ENCODE data around the gene ARID1B.

Gene ARID1B

DNA sequence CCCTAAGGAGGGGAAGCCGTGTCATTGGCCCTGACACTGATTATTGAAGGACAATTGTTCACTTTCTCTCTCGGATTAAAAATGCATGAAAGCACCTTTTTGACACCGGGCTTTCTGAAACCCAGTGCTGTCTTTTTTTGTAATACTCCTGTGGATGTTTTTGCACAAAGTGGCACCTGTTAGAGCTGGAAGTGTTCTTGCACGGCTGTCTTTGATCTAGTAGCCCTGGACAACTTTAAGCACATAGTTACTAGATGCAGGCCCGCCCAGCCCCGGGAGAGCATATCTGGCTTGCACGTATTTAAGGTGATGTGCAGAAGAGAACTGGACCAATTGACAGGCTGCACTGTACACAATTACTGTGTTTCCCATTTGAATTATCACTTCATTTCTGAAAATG lies 72.6 kb downstream of the ARID1B start:
- no peak for DNase-seq (ENCODE audit: extremely low read depth in 1 of 2, low read depth in 1 of 2)

DNA sequence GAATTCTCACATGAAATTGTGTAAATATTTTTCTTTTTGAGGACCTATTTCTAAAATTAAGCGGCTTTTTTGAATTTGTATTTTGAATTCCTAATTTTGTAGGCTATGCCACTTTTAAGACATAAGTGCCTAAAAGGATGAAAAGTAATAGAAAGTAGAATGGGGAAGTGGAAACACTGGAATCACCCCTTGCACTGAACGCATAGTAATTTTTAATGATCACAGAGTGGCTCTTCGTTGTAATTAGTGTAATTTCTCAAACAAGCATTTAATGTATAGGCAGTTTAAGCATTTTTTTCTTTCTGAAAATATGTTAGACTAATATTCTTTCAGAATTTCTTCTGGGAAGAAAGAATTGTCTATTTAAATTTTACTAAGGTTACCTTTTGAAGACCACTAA lies 73.2 kb downstream of the ARID1B start:
- no peak for DNase-seq (ENCODE audit: extremely low read depth in 1 of 2, low read depth in 1 of 2)

DNA sequence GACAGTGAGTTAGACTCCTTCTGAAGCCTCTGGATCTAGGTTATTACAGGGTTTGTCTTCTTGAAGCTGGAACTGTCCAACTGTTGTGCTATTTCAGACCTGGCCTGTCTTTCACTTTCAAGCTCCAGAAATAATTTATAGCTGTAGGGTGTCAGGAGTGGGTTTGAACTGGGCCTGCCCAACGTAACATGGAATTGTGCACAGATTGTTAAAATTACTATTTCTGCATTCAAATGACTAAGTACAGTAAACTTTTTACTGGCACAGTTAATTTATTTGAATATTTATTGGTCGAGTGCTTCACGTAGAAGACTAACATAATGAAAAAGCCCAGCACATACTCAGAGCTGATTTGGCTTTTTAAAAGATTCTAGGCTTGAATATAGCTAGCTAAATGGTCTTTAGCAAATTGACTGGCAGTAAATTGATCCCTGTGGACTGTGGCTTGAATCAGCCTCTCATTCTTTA lies 74.3 kb downstream of the ARID1B start:
- DNase-seq (ENCODE audit: extremely low read depth in 1 of 2, low read depth in 1 of 2): no peak

DNA sequence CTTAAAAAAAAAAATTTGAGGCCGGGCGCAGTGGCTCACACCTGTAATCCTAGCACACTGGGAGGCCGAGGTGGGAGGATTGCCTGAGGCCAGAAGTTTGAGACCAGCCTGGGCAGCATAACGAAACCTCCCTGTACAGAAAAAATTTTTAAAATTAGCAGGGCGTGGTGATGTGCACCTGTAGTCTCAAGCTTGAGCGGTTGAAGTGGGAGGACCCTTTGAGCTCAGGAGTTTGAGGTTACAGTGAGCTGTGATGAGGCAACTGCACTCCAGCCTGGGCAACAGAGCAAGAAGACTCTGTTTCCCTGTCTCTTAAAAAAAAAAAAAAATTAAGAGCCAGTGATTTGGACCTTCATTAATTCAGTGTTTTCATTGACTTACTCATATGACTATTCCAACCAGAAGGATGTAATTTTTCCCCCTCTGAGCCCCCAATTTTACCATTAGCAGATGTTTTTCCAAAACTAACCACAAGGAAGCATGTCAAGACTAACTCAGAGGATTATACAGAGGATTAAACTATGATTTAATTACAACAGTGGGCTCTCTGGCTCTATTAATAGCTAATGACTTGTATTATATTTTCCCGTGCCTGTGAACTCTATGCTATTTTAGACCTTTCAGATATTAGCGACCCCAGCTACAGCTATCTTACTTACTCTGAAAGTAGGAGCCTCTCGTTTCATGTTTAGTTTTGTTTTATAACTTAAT lies 75.1 kb downstream of the ARID1B start:
- no peak for DNase-seq (ENCODE audit: extremely low read depth in 1 of 2, low read depth in 1 of 2)

DNA sequence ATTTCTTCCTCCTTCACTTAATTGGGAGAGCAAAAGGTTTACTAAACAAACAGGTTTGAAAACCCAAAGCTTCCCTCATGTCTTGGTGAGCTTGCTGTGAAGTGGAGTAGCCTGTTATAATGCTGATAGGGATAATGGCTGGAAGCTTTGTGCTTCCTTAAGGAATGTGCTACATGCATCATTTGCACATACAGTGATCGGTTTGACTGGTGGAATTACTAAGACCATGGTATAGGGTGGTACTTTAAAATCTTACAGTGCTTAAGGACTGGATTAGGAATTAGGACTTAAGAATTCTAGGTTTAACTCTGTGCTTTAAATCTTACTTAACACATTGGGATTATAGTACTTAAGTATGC lies 75.7 kb downstream of the ARID1B start:
- no peak for DNase-seq (ENCODE audit: extremely low read depth in 1 of 2, low read depth in 1 of 2)

DNA sequence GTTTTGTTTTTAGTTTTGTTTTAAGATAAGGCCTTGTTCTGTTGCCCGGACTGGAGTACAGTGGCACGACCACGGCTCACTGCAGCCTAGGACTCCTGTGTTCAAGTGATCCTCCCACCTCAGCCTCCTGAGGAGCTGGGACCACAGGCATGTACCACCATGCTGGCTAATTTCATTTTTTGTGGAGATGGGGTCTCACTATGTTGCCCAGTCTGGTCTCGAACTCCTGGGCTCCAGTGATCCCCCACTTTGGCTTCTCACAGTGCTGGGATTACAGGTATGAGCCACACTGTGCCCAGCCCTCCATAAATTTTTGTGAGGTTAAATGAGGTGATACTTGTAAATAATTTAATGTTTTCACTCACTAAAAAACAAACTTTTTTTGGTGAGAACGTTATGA lies 76.6 kb downstream of the ARID1B start:
- no peak for DNase-seq (ENCODE audit: extremely low read depth in 1 of 2, low read depth in 1 of 2)

DNA sequence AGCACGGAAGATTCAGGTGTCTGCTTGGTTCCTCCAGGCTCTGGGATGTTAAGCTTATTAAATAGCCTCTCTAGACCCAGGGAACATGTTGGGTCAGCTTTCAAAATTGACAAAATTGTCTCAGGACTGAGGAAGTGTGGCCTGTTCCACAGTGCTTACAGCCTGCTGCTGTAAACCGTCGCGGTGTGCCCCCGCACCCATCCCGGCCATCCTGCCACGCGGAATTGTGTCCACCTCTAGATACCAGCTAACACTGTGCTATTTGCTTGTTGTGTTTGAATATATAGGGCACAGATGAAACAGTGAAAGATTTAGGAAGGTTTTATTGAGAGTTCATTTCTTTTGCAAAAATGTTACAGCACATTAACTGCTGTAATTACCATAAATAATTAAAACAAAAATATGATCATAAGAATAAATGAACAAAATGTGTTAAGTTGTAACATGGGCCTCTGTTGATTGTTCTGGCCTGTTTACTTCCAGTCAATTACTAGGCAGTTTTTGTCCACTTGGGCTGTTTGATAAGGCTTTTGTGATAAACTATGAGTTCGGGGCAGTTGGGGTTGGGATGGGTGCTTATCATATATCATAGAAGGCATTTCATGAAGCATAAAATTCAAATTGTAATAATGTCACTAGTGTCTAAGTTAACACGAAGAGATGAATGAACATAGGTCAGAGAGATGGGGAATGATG lies 77.4 kb downstream of the ARID1B start:
- no peak for DNase-seq (ENCODE audit: extremely low read depth in 1 of 2, low read depth in 1 of 2)

DNA sequence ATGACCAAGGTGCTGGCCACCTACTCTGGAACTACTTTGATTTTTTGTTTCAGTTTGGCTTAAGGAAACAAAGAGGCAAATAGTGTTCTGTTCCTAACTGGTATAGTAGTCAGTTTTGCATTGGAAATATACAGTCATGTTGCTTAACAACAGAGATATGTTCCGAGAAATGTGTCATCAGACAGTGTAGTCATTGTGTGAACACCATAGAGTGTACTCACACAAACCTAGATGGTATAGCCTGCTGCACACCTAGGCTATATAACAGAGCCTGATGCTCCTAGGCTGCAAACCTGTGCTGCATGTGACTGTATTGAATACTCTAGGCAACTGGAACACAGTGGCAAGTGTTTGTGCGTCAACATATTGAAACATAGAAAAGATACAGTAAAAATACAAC lies 80.4 kb downstream of the ARID1B start:
- DNase-seq (ENCODE audit: extremely low read depth in 1 of 2, low read depth in 1 of 2): no peak

DNA sequence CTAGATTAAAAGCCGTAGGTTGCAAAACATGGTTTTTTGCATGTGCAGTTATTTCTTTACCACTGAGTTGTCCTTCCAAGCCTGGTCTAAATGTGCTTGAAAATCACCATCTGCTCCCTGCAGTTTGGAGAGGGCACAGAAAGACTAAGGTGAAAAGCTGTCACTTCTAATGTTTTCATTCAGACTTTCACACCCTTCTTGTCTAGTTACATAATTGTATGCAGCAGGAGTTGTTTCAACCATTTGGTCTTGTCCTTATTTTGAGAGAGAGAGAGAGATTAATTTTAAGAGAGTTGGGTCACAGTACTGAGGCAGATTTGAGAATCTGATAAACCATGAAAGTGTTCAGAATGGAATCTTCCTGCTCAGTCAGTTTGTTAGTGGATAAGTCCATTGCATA lies 82.5 kb downstream of the ARID1B start:
- DNase-seq (ENCODE audit: extremely low read depth in 1 of 2, low read depth in 1 of 2): no peak

DNA sequence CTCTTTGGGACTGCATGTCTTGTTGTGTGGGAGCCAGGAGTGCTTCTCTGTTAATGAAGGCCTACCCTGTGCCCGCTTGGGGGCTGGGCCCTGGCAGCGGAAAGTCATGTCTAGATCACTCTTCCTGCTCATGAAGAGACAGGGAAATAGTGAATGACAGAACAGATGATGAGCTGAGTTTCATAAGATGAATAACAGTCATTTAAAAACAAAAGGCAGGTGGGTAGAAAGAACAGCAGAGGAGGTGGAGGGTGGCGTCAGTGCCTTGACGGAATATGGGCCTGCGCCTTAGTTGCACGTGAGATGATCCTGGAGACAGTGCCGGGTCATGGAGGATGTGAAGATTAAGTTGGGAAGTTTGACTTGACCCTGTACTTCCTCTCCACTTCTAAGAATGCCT lies 85.5 kb downstream of the ARID1B start:
- DNase-seq (ENCODE audit: extremely low read depth in 1 of 2, low read depth in 1 of 2): no peak

DNA sequence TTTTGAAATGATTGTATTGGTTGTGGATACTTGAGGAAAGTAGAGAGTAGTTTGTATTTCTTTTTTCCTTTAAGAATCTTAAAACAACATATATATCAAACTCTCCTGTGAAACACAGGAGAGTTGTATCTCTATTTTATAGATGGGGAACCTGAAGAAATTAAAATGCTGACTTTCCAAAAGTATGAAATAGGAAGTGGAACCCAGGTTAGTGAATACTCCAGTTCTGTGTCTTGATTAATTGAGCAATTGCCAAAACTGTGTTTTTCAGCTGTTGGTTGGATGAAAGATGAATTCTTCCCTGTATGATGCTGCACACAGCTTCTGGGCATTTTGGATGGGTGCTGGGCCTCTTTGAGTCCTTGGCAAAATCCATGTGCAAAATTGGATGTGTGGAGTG lies 86.3 kb downstream of the ARID1B start:
- DNase-seq (ENCODE audit: extremely low read depth in 1 of 2, low read depth in 1 of 2): no peak

DNA sequence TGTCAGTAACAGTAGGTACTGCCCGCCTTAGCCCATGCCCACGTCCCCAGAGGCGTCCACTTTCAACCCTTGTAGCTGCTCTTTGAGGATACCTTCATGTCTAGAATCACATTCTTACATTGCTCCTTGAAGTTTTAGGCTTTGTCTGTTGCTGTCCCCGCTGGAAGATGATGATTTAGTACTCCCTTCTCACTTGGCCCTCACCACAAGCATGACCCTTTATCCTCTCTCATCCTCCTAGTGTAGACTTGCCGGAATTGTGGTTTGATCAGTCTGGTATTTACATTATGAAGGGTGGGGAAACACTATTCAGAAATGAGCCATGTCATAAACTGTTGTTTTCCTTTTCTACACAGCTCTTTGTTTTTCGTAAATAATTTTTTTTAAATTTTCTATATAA lies 87.4 kb downstream of the ARID1B start:
- no peak for DNase-seq (ENCODE audit: extremely low read depth in 1 of 2, low read depth in 1 of 2)

DNA sequence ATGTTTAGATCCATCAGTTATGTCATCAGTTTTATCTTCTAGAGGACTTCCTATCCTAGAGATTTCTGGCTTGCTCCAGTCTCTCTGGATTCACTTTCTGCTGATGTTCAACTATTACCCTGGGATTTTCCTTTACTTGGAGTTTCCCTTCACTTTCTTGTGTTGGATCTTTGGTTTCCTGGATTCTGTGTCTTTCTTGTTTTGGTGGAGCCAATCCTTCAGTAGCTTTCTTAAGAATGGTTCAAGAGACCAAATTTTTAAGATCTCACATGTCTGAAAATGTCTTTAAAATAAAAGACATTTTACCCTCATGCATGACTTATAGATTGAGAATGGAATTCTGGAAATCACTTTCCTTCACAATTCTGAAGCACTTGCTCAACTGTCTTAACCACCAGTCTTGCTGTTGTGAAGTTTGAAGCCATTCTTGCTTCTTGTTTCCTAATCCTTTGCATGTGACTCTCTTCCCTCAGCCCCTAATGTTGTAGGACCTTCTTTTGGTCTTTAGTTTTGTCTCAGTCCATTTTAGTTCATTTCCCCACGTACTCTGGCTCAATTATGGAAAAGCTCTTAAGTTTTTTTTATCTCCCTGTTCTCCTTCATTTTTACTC lies 87.9 kb downstream of the ARID1B start:
- DNase-seq (ENCODE audit: extremely low read depth in 1 of 2, low read depth in 1 of 2): no peak

DNA sequence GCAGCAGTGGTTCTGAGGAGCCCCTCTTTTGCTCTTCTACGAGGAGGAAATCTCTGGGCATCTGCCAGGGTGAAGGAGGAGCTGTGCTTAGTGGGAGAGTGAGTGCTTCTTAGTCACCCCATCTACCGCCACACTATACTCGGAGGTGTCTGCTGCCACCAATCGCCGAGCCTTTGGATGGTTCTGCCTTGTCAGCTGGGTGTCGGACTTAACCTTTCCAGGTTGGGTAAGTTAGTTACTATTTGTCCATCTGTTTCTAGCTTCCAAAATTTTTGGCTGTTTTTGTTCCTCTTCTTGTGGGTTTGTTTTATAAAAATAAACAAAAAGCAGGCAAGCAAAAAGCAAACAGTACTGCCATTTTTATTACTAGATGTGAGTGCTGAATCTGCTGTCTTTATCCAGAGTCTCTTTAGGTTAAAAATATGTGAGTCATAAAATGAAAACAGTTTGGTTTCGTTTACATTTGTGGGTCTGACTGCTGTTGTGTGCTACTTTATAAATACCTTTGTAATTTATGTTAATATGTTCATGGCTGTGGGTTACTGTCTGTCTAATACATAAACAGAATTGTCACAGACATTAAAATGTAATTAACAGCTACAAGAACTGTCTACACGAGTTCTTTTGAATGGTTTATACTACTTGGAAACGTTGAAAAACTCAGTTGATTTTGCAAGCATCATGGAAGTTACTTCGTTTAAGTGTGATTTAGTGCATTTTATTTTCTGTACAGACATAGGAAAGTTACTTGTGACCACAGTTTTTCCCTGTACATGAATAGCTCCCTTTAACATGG lies 89.2 kb downstream of the ARID1B start:
- no peak for DNase-seq (ENCODE audit: extremely low read depth in 1 of 2, low read depth in 1 of 2)

DNA sequence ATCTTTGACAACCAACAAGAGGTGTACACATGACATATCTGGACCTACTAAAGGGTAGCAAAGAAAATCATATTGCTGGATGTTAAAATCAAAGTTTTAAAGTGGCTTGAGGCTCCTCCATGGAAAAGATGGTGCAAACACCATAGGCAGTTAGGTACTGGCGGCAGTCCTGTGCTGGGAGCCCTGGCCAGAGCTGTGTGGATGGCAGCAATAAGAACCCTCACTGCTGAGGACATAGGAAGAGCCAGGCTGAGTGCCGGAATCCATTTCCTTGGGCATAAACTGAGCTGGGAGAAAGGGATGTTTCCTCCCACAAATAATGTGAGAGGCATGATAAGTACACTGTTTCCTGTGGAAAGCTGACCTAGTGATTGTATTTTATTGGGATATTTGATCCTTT lies 89.9 kb downstream of the ARID1B start:
- DNase-seq (ENCODE audit: extremely low read depth in 1 of 2, low read depth in 1 of 2): no peak

DNA sequence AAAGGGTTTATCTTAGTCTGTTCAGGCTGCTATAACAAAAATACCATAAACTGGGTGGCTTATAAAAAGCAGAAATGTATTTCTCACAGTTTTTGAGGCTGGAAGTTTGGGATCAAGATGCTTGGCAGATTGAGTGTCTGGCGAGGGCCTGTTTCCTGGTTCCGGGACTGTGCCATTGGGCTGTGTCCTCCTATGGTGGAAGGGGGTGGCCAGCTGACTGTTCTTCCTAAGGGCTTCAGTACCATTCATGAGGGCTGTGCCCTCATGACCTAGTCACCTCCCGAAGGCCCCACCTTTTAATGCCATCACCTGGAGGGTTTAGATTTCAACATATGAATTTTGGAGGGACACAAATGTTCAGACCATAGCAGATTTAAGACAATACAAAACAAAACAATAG lies 91.2 kb downstream of the ARID1B start:
- DNase-seq (ENCODE audit: extremely low read depth in 1 of 2, low read depth in 1 of 2): no peak

DNA sequence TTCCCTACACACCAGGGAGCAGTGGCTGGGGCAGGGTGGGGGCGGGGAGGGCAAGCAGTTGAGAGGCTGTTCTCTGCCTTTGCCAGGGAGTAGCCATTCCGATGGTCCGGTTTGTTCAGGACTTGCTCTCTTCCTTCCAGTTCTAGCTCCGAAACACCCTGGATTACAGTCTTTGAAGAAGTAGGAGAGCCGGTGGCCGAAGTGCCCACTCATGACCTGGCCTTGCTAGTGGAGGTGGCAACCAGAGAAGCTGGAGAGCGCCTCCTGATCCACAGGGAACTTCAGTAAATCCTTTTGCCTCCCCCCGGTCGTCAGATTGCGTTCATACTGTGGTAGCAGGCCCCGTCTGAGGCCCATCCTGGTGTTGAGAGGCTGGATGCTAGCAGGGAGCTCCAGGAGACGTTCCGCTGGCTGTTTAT lies 92.8 kb downstream of the ARID1B start:
- DNase-seq (ENCODE audit: extremely low read depth in 1 of 2, low read depth in 1 of 2): no peak

DNA sequence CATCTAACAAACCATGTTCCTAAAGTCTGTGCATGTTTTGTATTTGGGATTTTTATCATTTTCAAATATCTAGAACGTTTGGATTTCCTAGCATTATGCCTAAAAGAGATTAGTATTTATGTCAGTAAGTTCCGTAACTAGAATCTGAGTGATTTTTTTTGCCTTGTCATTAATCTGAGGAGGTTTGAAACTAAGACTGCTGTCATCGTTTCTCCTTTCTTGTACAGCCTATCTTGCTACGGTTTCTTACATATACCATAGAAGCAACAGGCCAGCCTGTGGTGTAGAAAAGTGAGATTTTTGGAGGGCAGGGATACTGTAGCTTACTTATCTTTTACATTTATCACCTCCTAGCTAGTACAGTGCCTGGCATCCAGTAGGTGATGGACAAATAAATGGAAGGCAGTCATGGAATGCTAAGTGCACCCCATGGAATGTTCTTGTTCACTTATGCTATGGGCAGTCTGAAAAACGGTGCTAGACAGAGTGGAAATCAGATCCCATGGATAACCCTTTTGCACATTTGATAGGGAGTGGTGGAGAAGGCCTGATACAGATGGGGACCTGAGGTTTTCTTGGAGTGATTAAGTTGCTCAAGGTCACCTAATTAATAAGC lies 93.9 kb downstream of the ARID1B start:
- DNase-seq (ENCODE audit: extremely low read depth in 1 of 2, low read depth in 1 of 2): no peak

DNA sequence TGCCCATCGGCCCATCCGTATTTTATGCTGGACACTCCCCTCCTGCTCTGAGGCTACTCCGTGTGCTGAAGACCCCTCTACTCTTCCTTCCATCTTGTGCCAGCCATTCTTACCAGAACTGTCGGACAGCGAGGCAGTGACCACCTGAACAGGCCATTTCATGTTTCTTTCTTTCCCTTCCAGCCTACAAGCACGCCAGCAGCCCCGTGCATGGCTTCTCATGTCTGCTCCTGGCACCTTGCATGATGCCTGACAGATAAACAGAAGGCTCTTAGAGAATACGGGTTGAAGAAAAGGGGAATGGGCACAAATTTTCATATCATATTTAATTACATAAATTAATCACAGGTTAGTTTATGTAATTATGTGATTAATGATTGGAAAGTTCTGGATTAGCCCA lies 95.7 kb downstream of the ARID1B start:
- DNase-seq (ENCODE audit: extremely low read depth in 1 of 2, low read depth in 1 of 2): no peak

DNA sequence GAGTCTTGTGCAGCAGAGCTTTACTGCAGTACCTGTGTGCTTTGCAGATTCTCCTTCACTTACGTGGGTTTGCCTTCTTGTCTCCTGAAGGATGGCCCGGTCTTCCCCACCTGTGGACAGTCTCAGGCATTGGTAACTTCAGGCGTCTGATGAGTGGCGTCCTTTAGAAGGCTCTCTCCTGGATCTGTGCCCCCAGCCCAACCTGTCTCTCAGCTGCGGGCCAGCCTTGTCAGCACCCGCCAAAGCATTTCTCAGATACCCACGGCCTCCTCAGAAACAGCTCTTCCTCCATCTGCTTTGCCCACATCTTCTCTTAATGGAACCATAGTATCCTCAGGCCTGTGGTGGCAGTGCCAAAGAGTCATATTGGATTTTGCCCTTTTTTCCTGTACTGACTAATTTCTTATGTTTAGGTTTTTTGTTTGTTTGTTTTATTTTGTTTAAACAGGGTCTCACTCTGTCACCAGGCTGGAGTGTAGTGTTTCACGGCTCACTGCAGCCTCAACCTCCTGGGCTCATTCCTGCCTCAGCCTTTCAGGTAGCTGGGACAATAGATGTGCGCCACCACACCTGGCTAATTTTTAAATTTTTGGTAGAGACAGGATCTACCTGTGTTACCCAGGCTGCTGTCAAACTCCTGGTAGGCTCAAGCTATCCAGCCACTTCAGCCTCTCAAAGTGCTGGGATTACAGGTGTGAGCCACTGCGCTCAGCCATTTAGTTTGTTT lies 96.6 kb downstream of the ARID1B start:
- no peak for DNase-seq (ENCODE audit: extremely low read depth in 1 of 2, low read depth in 1 of 2)
